SH-SY5Y (cell line): ENCODE measurements around the gene FOS.

Experiments
- GATA2 ChIP-seq: IDR thresholded peaks from 2 replicates; pipeline ENCODE4 v1.6.1; 2011; ENCODE audit warnings: mild to moderate bottlenecking, low read depth, low read length
- GATA3 ChIP-seq: IDR thresholded peaks from 2 replicates; pipeline ENCODE4 v1.6.1; 2011; ENCODE audit warnings: low read depth, mild to moderate bottlenecking, low read length, moderate library complexity

- TF ChIP-seq GATA2 (no peak), GATA3 (no peak)
Measured at GRCh38 chr14:75250800-75251199, 27.8 kb upstream of the FOS start.
